ENCODE data around the gene SIGLECL1.

DNA sequence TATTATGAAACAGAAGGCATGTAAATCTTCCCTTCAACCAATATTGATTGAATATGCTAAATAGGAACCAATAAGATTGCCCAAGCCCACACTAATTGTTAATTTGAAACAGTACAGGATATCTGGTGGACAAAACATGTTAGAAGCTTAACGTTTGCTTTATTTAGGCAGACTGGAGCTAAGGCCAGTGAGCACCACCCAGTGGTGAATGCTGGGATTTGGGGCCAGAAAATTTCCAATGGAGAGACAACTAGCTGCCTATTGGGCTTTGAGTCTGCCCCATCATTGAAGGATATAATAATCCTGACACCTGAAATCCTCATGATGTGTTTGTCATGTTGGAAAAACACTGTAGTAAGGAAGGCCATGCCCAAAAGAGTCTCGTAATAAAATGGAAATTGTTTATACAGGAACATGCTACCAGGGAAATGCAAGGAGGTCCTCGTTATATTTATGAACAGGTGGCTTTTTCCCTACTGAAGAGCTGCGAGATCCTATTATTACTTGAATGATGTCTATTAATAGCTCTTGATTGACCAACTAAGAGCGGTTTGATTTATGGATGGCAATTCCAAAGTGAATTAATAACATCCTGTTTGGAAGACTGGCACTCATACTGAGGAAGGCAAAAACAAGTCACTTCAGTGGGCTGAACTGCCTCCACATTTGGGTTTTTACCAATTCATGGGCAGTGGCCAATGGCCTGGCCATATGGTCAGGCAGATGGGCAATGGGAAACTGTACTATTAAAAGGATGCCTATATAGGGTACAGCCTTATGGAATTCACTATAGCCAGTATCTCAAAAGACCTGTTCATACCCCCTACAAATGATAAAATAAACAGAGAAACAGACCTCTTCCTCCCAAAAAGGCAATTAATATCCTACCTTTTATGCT lies 8.7 kb downstream of the SIGLECL1 start:
- TF ChIP-seq, protein P1, sequence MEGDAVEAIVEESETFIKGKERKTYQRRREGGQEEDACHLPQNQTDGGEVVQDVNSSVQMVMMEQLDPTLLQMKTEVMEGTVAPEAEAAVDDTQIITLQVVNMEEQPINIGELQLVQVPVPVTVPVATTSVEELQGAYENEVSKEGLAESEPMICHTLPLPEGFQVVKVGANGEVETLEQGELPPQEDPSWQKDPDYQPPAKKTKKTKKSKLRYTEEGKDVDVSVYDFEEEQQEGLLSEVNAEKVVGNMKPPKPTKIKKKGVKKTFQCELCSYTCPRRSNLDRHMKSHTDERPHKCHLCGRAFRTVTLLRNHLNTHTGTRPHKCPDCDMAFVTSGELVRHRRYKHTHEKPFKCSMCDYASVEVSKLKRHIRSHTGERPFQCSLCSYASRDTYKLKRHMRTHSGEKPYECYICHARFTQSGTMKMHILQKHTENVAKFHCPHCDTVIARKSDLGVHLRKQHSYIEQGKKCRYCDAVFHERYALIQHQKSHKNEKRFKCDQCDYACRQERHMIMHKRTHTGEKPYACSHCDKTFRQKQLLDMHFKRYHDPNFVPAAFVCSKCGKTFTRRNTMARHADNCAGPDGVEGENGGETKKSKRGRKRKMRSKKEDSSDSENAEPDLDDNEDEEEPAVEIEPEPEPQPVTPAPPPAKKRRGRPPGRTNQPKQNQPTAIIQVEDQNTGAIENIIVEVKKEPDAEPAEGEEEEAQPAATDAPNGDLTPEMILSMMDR (IDR thresholded peaks at IDR 0.05; ENCODE audit: low read depth, low read length) = peak; percentile 95
- no peak for TF ChIP-seq EZH2phosphoT487 (IDR thresholded peaks at IDR 0.05; ENCODE audit: low read depth)
